Dermis microvascular lymphatic vessel endothelial cell (primary cell): ENCODE measurements around the gene ZFP64. TPM values are rescaled to one million over a fixed set of nuclear protein-coding genes. Genes with fewer than 3 reads are reported as not detected.

Source experiments
- DNase-seq, 2 donors: peaks; one replicate each; pipeline versions ENCODE4 v3.0.0 to v3.0.0-alpha.2; 2010; ENCODE audit warnings: low read depth in 2 of 2
- total RNA-seq: library from RNA; depleted of rRNA; stranded (reverse); fragments of >200 nt; gene quantifications from 2 replicates; pipeline ENCODE4 v1.2.1, GENCODE V29; 2014

ZFP64 gene
- total RNA-seq, 1 donor from 2014 or later: 31.2 TPM

GRCh38 chr20:52105442-52106422 is 85.8 kb downstream of the ZFP64 start:
- peak in 1 of 2 donors; percentile 50 for DNase-seq

GRCh38 chr20:52104546-52105441 is 86.8 kb downstream of the ZFP64 start:
- peak; percentile 71 to 72 for DNase-seq

- peak in 1 of 2 donors; percentile 44 for DNase-seq
Observed at GRCh38 chr20:52103913-52104545, 87.5 kb downstream of the ZFP64 start.

GRCh38 chr20:52103335-52103912 is 88.2 kb downstream of the ZFP64 start:
- DNase-seq: no peak

- no peak for DNase-seq
Observed at GRCh38 chr20:52102559-52102958, 89.0 kb downstream of the ZFP64 start.

GRCh38 chr20:52102126-52102525 is 89.5 kb downstream of the ZFP64 start:
- no peak for DNase-seq
